CD4-positive, alpha-beta T cell treated with Interleukin-4 for 4 hours (primary cell): ENCODE measurements around the gene SPTLC3.

ENCODE experiments used
- DNase-seq: peaks from one replicate; pipeline ENCODE4 v3.0.0-alpha.2; 2020

Gene SPTLC3

GRCh38 chr20:13034936-13035335 lies 26.2 kb downstream of the SPTLC3 start:
- DNase-seq = no peak

GRCh38 chr20:13035399-13036152 lies 26.8 kb downstream of the SPTLC3 start:
- DNase-seq = no peak

GRCh38 chr20:13037727-13038126 lies 29.0 kb downstream of the SPTLC3 start:
- no peak for DNase-seq

GRCh38 chr20:13041574-13042457 lies 33.0 kb downstream of the SPTLC3 start:
- DNase-seq = no peak

- DNase-seq = no peak
Measured at GRCh38 chr20:13042458-13042794, 33.7 kb downstream of the SPTLC3 start.

- DNase-seq = no peak
Measured at GRCh38 chr20:13046409-13046808, 37.6 kb downstream of the SPTLC3 start.

- DNase-seq = no peak
Measured at GRCh38 chr20:13054011-13054410, 45.2 kb downstream of the SPTLC3 start.

GRCh38 chr20:13058666-13059389 lies 50.1 kb downstream of the SPTLC3 start:
- no peak for DNase-seq

- DNase-seq = no peak
Measured at GRCh38 chr20:13059398-13060136, 50.8 kb downstream of the SPTLC3 start.

- DNase-seq = no peak
Measured at GRCh38 chr20:13060327-13060726, 51.6 kb downstream of the SPTLC3 start.

GRCh38 chr20:13061381-13061780 lies 52.6 kb downstream of the SPTLC3 start:
- DNase-seq = no peak

GRCh38 chr20:13062789-13063188 lies 54.0 kb downstream of the SPTLC3 start:
- no peak for DNase-seq

- no peak for DNase-seq
Measured at GRCh38 chr20:13068336-13068735, 59.6 kb downstream of the SPTLC3 start.

- DNase-seq = no peak
Measured at GRCh38 chr20:13081877-13082276, 73.1 kb downstream of the SPTLC3 start.

- no peak for DNase-seq
Measured at GRCh38 chr20:13082378-13082777, 73.6 kb downstream of the SPTLC3 start.

GRCh38 chr20:13085275-13085674 lies 76.5 kb downstream of the SPTLC3 start:
- no peak for DNase-seq

GRCh38 chr20:13089950-13090469 lies 81.2 kb downstream of the SPTLC3 start:
- no peak for DNase-seq

- DNase-seq = no peak
Measured at GRCh38 chr20:13092111-13092510, 83.3 kb downstream of the SPTLC3 start.

- no peak for DNase-seq
Measured at GRCh38 chr20:13094976-13095375, 86.2 kb downstream of the SPTLC3 start.

- DNase-seq = no peak
Measured at GRCh38 chr20:13098720-13099355, 90.1 kb downstream of the SPTLC3 start.

GRCh38 chr20:13099676-13100075 lies 90.9 kb downstream of the SPTLC3 start:
- no peak for DNase-seq

GRCh38 chr20:13101276-13101675 lies 92.5 kb downstream of the SPTLC3 start:
- DNase-seq = no peak
